ENCODE data around the gene ERBB4.
"Not testable (repeated sequence)": the region's sequence is repeated elsewhere in the genome, so short reads cannot be mapped to it uniquely, and the experiment has no call there.

ERBB4 gene

DNA sequence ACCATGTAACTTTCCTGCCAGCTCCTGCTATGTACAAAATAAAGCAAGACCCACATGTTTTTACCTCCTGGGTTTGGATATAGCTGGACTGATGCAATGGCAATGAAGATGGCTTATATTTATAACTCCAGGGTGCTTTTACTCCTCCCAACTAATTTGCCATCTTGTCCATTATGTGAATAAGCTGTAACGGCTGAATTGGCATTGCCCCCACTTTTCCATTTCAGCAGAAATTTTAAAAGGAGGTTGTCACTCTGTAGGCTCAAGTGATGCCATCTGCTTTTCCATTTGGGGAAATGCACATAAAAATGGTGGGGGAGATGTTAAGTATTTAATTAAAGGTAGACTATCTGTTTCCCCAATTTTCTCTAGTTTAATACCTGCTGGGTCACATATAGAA lies 345.5 kb downstream of the ERBB4 start:
- Histone ChIP-seq H3K4me1 (ENCODE audit: control insufficient read depth, low read depth, low read length) (no peaks in the 10 kb centered on the region), H3K36me3 (ENCODE audit: control insufficient read depth, low read depth, low read length) (no peaks in the 10 kb centered on the region), H3K27me3 (ENCODE audit: control insufficient read depth, insufficient read depth, low read length) (no peaks in the 10 kb centered on the region), H3K9me3 (ENCODE audit: control insufficient read depth, low read depth, low read length) (no peaks in the 10 kb centered on the region), H3K27ac (ENCODE audit: low read length) (no peak overlapping the region), H3K4me3 (ENCODE audit: low read length) (no peak overlapping the region), H3K9ac (ENCODE audit: low read length) (no peak overlapping the region)

DNA sequence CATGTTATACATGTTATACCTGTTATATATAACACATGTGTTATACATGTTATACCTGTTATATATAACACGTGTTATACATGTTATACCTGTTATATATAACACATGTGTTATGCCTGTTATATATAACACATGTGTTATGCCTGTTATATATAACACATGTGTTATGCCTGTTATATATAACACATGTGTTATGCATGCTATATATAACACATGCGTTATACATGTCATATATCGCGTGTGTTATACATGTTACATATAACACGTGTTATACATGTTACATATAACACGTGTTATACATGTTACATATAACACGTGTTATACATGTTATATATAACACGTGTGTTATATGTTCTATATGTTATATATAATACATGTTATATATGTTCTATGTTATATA lies 347.2 kb downstream of the ERBB4 start:
- not testable (repeated sequence) for H3K9me3 ChIP-seq (ENCODE audit: control insufficient read depth, low read depth, low read length); H3K9ac ChIP-seq (ENCODE audit: low read length); H3K27ac ChIP-seq (ENCODE audit: low read length); H3K36me3 ChIP-seq (ENCODE audit: control insufficient read depth, low read depth, low read length); H3K4me3 ChIP-seq (ENCODE audit: low read length); H3K4me1 ChIP-seq (ENCODE audit: control insufficient read depth, low read depth, low read length); H3K27me3 ChIP-seq (ENCODE audit: control insufficient read depth, insufficient read depth, low read length)

DNA sequence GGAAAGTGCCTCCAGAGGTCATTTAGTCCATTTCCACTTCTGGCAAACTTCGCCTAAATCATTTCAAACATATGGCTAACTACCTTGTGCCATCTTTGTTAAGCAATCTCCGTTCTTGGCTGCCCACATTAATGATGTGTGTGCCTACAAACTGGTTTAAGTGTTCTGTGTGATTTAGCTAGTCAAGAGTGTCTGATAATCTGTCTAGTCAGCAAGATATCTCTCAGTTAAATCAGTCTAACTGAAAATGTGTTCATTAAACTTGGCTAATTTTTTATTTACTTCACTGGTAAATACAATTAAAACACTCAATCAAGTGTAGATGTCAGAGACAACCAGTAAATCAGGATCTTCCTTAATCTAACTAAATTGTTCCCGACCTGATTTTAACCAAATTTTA lies 352.4 kb downstream of the ERBB4 start:
- Histone ChIP-seq H3K9me3 (ENCODE audit: control insufficient read depth, low read depth, low read length) (no peaks in the 10 kb centered on the region), H3K27me3 (ENCODE audit: control insufficient read depth, insufficient read depth, low read length) (no peaks in the 10 kb centered on the region), H3K9ac (ENCODE audit: low read length) (no peak overlapping the region), H3K4me3 (ENCODE audit: low read length) (no peak overlapping the region), H3K27ac (ENCODE audit: low read length) (no peak overlapping the region), H3K4me1 (ENCODE audit: control insufficient read depth, low read depth, low read length) (no peaks in the 10 kb centered on the region), H3K36me3 (ENCODE audit: control insufficient read depth, low read depth, low read length) (no peaks in the 10 kb centered on the region)

- no peaks in the 10 kb centered on the region for H3K27me3 ChIP-seq (ENCODE audit: control insufficient read depth, insufficient read depth, low read length)
- H3K27ac ChIP-seq (ENCODE audit: low read length): no peak overlapping the region
- H3K4me3 ChIP-seq (ENCODE audit: low read length): no peak overlapping the region
- no peaks in the 10 kb centered on the region for H3K4me1 ChIP-seq (ENCODE audit: control insufficient read depth, low read depth, low read length)
- no peaks in the 10 kb centered on the region for H3K36me3 ChIP-seq (ENCODE audit: control insufficient read depth, low read depth, low read length)
- H3K9me3 ChIP-seq (ENCODE audit: control insufficient read depth, low read depth, low read length): no peaks in the 10 kb centered on the region
- H3K9ac ChIP-seq (ENCODE audit: low read length): no peak overlapping the region
Observed at GRCh38 chr2:212181646-212182045, 357.0 kb downstream of the ERBB4 start.

DNA sequence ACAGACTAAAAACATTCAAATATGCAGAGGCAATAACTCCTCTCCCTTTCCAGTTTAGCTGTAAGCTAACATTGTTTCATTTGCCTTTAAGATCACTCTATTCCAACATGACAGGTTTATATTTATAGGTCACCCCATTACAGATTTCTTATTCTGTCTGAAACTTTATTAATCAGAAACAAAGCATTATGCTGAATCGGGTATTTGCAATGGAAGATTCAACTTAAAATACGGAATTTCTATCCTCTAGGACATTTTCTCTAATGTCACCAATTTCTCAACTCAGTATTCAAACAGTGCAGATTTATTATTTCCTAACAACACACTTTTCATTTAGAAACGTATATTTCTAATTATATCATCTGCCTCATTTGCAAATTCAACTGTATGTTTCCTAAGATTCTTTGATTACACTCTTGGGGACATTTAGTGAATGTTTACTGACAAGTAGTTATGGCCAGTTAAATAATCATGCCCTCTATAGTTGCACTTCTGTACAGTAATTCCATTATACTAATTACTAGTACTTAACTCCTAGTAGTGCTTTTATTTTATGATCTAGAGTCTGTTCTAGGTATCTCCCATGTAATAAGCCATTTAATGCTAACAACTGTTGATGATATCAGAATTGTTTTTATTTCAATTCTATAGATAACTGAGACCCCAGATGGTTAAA lies 358.1 kb downstream of the ERBB4 start:
- H3K4me3 ChIP-seq (ENCODE audit: low read length): no peak overlapping the region
- no peak overlapping the region for H3K9ac ChIP-seq (ENCODE audit: low read length)
- H3K9me3 ChIP-seq (ENCODE audit: control insufficient read depth, low read depth, low read length): no peaks in the 10 kb centered on the region
- H3K27me3 ChIP-seq (ENCODE audit: control insufficient read depth, insufficient read depth, low read length): no peaks in the 10 kb centered on the region
- H3K27ac ChIP-seq (ENCODE audit: low read length): no peak overlapping the region
- H3K36me3 ChIP-seq (ENCODE audit: control insufficient read depth, low read depth, low read length): no peaks in the 10 kb centered on the region
- H3K4me1 ChIP-seq (ENCODE audit: control insufficient read depth, low read depth, low read length): no peaks in the 10 kb centered on the region

DNA sequence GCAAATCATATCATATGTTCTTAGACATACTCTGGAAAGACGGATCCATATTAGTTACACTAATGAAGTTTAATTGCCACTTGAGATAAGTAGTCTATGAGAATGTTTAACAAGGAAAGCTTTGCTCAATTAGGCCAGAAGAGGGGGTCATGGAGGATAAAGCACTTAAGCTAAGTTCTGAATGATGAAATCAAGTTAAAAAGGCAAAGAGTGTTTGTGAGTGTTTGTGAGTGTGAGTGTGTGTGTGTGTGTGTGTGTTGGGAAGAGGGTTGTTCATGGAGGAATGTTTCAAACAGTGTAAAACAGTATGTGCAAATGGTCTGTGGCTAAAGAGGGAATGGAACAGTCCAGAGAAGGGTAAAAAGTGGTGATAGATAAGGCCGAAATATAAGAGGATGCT lies 360.9 kb downstream of the ERBB4 start:
- H3K9me3 ChIP-seq (ENCODE audit: control insufficient read depth, low read depth, low read length): no peaks in the 10 kb centered on the region
- no peak overlapping the region for H3K27ac ChIP-seq (ENCODE audit: low read length)
- no peaks in the 10 kb centered on the region for H3K36me3 ChIP-seq (ENCODE audit: control insufficient read depth, low read depth, low read length)

GRCh38 chr2:212176151-212176550 lies 362.5 kb downstream of the ERBB4 start:
- H3K27me3 ChIP-seq (ENCODE audit: control insufficient read depth, insufficient read depth, low read length): no peaks in the 10 kb centered on the region
- H3K9ac ChIP-seq (ENCODE audit: low read length): no peak overlapping the region
- H3K9me3 ChIP-seq (ENCODE audit: control insufficient read depth, low read depth, low read length): no peaks in the 10 kb centered on the region
- no peak overlapping the region for H3K27ac ChIP-seq (ENCODE audit: low read length)
- no peaks in the 10 kb centered on the region for H3K36me3 ChIP-seq (ENCODE audit: control insufficient read depth, low read depth, low read length)
- no peaks in the 10 kb centered on the region for H3K4me1 ChIP-seq (ENCODE audit: control insufficient read depth, low read depth, low read length)
- no peak overlapping the region for H3K4me3 ChIP-seq (ENCODE audit: low read length)

More for the DNA sequence above, 360.9 kb downstream of the ERBB4 start:
- Histone ChIP-seq H3K27me3 (ENCODE audit: control insufficient read depth, insufficient read depth, low read length) (no peaks in the 10 kb centered on the region), H3K9ac (ENCODE audit: low read length) (no peak overlapping the region), H3K4me3 (ENCODE audit: low read length) (no peak overlapping the region), H3K4me1 (ENCODE audit: control insufficient read depth, low read depth, low read length) (no peaks in the 10 kb centered on the region)

- Histone ChIP-seq H3K9ac (ENCODE audit: low read length) (no peak overlapping the region), H3K27ac (ENCODE audit: low read length) (no peak overlapping the region), H3K9me3 (ENCODE audit: control insufficient read depth, low read depth, low read length) (peaks cover 9% of the 10 kb centered on the region), H3K36me3 (ENCODE audit: control insufficient read depth, low read depth, low read length) (no peaks in the 10 kb centered on the region), H3K4me3 (ENCODE audit: low read length) (no peak overlapping the region), H3K27me3 (ENCODE audit: control insufficient read depth, insufficient read depth, low read length) (no peaks in the 10 kb centered on the region), H3K4me1 (ENCODE audit: control insufficient read depth, low read depth, low read length) (no peaks in the 10 kb centered on the region)
Observed at GRCh38 chr2:212173756-212174510, 364.7 kb downstream of the ERBB4 start.

DNA sequence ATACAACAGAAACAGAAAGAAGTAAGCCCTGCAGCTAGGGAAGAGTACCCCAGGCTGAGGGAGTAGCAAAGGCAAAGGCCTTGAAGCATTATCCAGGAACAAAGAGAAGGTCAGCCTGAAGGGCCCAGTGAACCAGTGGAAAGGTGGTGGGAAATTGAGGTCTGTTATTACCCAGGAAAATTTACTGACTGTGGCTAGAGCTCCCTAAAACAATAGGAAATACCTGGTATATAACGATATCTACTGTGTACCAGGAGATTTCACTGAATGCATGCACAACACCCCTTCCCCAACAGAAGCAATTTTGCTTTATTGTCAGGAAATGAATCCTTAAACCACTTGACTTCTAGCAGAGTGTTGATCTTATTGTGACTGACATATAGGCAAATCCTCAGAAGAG lies 365.3 kb downstream of the ERBB4 start:
- Histone ChIP-seq H3K36me3 (ENCODE audit: control insufficient read depth, low read depth, low read length) (no peaks in the 10 kb centered on the region), H3K9me3 (ENCODE audit: control insufficient read depth, low read depth, low read length) (peaks cover 9% of the 10 kb centered on the region), H3K9ac (ENCODE audit: low read length) (no peak overlapping the region), H3K4me1 (ENCODE audit: control insufficient read depth, low read depth, low read length) (no peaks in the 10 kb centered on the region), H3K27me3 (ENCODE audit: control insufficient read depth, insufficient read depth, low read length) (no peaks in the 10 kb centered on the region), H3K27ac (ENCODE audit: low read length) (no peak overlapping the region), H3K4me3 (ENCODE audit: low read length) (no peak overlapping the region)

- H3K36me3 ChIP-seq (ENCODE audit: control insufficient read depth, low read depth, low read length): no peaks in the 10 kb centered on the region
- no peaks in the 10 kb centered on the region for H3K4me1 ChIP-seq (ENCODE audit: control insufficient read depth, low read depth, low read length)
- H3K9me3 ChIP-seq (ENCODE audit: control insufficient read depth, low read depth, low read length): peaks cover 9% of the 10 kb centered on the region
- H3K27ac ChIP-seq (ENCODE audit: low read length): no peak overlapping the region
- no peak overlapping the region for H3K9ac ChIP-seq (ENCODE audit: low read length)
- no peaks in the 10 kb centered on the region for H3K27me3 ChIP-seq (ENCODE audit: control insufficient read depth, insufficient read depth, low read length)
- no peak overlapping the region for H3K4me3 ChIP-seq (ENCODE audit: low read length)
Observed at GRCh38 chr2:212170382-212170781, 368.2 kb downstream of the ERBB4 start.

DNA sequence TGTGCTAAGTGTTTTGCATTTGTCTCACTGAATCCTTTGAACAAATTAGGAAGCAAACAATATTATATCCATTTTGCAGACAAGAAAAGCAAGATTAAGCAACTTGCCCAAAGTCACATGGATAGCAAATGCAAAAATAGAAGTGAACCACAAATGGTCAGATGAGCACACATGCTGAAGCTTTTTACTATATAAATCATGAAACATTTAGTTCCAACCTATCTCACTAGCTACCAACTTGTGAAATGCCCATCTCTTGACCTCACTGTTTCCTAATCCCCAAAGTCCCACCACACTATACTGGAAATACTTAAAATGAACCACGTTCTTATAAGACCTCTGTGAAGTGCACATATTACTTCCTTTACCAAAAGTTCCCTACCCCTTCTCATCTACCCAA lies 380.5 kb downstream of the ERBB4 start:
- Histone ChIP-seq H3K36me3 (ENCODE audit: control insufficient read depth, low read depth, low read length) (no peaks in the 10 kb centered on the region), H3K27ac (ENCODE audit: low read length) (no peak overlapping the region), H3K27me3 (ENCODE audit: control insufficient read depth, insufficient read depth, low read length) (no peaks in the 10 kb centered on the region), H3K9ac (ENCODE audit: low read length) (no peak overlapping the region), H3K9me3 (ENCODE audit: control insufficient read depth, low read depth, low read length) (no peaks in the 10 kb centered on the region), H3K4me3 (ENCODE audit: low read length) (no peak overlapping the region), H3K4me1 (ENCODE audit: control insufficient read depth, low read depth, low read length) (no peaks in the 10 kb centered on the region)

GRCh38 chr2:212157012-212157411 lies 381.6 kb downstream of the ERBB4 start:
- no peaks in the 10 kb centered on the region for H3K27me3 ChIP-seq (ENCODE audit: control insufficient read depth, insufficient read depth, low read length)
- H3K9me3 ChIP-seq (ENCODE audit: control insufficient read depth, low read depth, low read length): no peaks in the 10 kb centered on the region
- no peak overlapping the region for H3K4me3 ChIP-seq (ENCODE audit: low read length)

More at GRCh38 chr2:212157012-212157411, 381.6 kb downstream of the ERBB4 start:
- Histone ChIP-seq H3K4me1 (ENCODE audit: control insufficient read depth, low read depth, low read length) (no peaks in the 10 kb centered on the region), H3K9ac (ENCODE audit: low read length) (no peak overlapping the region), H3K36me3 (ENCODE audit: control insufficient read depth, low read depth, low read length) (no peaks in the 10 kb centered on the region), H3K27ac (ENCODE audit: low read length) (no peak overlapping the region)
